GM21825 (cell line): ENCODE results near the gene SURF2.

Source experiments
- ATAC-seq: cut with Tn5 transposase; IDR thresholded peaks from one replicate; pipeline ENCODE4 v1.9.1; 2021; ENCODE audit warnings: mild to moderate bottlenecking, moderate library complexity; ENCODE audit not compliant: unreplicated experiment

SURF2 gene

GRCh38 chr9:133335924-133336811 is 20.2 kb upstream of the SURF2 start, which contains the start of gene SURF6:
TSS of gene SURF6 (minus strand) at chr9:133336188. CDS start at chr9:133336132, 56 bp downstream.
- peak; percentile 75 for ATAC-seq

GRCh38 chr9:133339641-133340040 is 16.7 kb upstream of the SURF2 start:
- no peak for ATAC-seq

GRCh38 chr9:133340256-133340655 is 16.1 kb upstream of the SURF2 start:
- no peak for ATAC-seq

GRCh38 chr9:133340916-133341315 is 15.4 kb upstream of the SURF2 start:
- ATAC-seq, result no peak

GRCh38 chr9:133341369-133342068 is 14.8 kb upstream of the SURF2 start:
- ATAC-seq, result no peak

GRCh38 chr9:133342069-133342406 is 14.3 kb upstream of the SURF2 start:
- ATAC-seq, result no peak

- no peak for ATAC-seq
These were observed 13.8 kb upstream of the SURF2 start for GRCh38 chr9:133342570-133342969.

GRCh38 chr9:133344071-133344470 is 12.3 kb upstream of the SURF2 start:
- no peak for ATAC-seq

- ATAC-seq, result no peak
These were observed 11.4 kb upstream of the SURF2 start for GRCh38 chr9:133344979-133345378.

GRCh38 chr9:133345596-133345995 is 10.8 kb upstream of the SURF2 start:
- ATAC-seq, result no peak

GRCh38 chr9:133346021-133346785 is 10.1 kb upstream of the SURF2 start:
- no peak for ATAC-seq

GRCh38 chr9:133347515-133347984 is 8.8 kb upstream of the SURF2 start:
- peak; percentile 17 for ATAC-seq

- ATAC-seq, result peak; percentile 55
These were observed 8.2 kb upstream of the SURF2 start, which contains the start of the genes MED22 and RPL7A for GRCh38 chr9:133347985-133348717. TSS of gene MED22 (minus strand) at chr9:133348131. CDS start at chr9:133346662, 1,469 bp downstream. TSS of gene RPL7A (plus strand) at chr9:133348218. CDS start at chr9:133348244, 26 bp downstream.

GRCh38 chr9:133348718-133349573 is 7.4 kb upstream of the SURF2 start:
- ATAC-seq, result no peak

- ATAC-seq, result no peak
These were observed 6.3 kb upstream of the SURF2 start for GRCh38 chr9:133349965-133350616.

- no peak for ATAC-seq
These were observed 4.8 kb upstream of the SURF2 start for GRCh38 chr9:133351526-133351907.

- ATAC-seq, result no peak
These were observed 4.3 kb upstream of the SURF2 start for GRCh38 chr9:133351908-133352634.

- ATAC-seq, result no peak
These were observed 3.6 kb upstream of the SURF2 start for GRCh38 chr9:133352635-133353340.
